GM12878 (cell line): ENCODE measurements around the gene HBP1.

Experiments
- BCLAF1 ChIP-seq: fragments of 450-650 bp; IDR thresholded peaks from 2 replicates; pipeline ENCODE4 v1.6.1; 2017; ENCODE audit warnings: antibody characterized with exemption, mild to moderate bottlenecking, moderate library complexity
- CTCF ChIP-seq, 3 experiments: IDR thresholded peaks in 2 of 3; conservative IDR thresholded peaks in 1 of 3; 2 replicates each; pipeline ENCODE4 v1.5.1; 2011; ENCODE audit warnings: low read depth in 3 of 3, low read length in 3 of 3, mild to moderate bottlenecking in 3 of 3, control low read depth in 2 of 3, moderate library complexity in 2 of 3, inconsistent platforms in 1 of 3, mixed read lengths in 1 of 3; ENCODE audit not compliant: control insufficient read depth in 2 of 3, insufficient read depth in 1 of 3; ENCODE audit errors: extremely low read depth in 1 of 3
- EZH2 ChIP-seq: IDR thresholded peaks from 2 replicates; pipeline ENCODE4 v1.6.1; 2012; ENCODE audit warnings: low read depth, mild to moderate bottlenecking, control low read depth, inconsistent platforms, low read length, borderline replicate concordance; ENCODE audit not compliant: control insufficient read depth
- MAX ChIP-seq: IDR thresholded peaks from 2 replicates; pipeline ENCODE4 v1.6.1; 2012; ENCODE audit warnings: low read depth, low read length, improper control_type of control experiment
- POLR2AphosphoS2 ChIP-seq: IDR thresholded peaks from 2 replicates; pipeline ENCODE4 v1.6.1; 2011; ENCODE audit warnings: low read depth, mild to moderate bottlenecking, low read length, improper control_type of control experiment, moderate library complexity
- REST ChIP-seq: IDR thresholded peaks from 2 replicates; pipeline ENCODE4 v1.6.1; 2012; ENCODE audit warnings: mild to moderate bottlenecking, low read depth, low read length
- SREBF1 ChIP-seq: IDR thresholded peaks from 2 replicates; pipeline ENCODE4 v1.6.1; 2012; ENCODE audit warnings: mild to moderate bottlenecking, low read length
- TAF1 ChIP-seq: IDR thresholded peaks from 2 replicates; pipeline ENCODE4 v1.6.1; 2011; ENCODE audit warnings: mild to moderate bottlenecking, low read depth, low read length, borderline replicate concordance
- ZBTB33 ChIP-seq: fragments of 450-650 bp; IDR thresholded peaks from 2 replicates; pipeline ENCODE4 v1.6.1; 2017; ENCODE audit warnings: mild to moderate bottlenecking
- ZNF592 ChIP-seq: fragments of 450-650 bp; IDR thresholded peaks from 2 replicates; pipeline ENCODE4 v1.6.1; 2017; ENCODE audit warnings: mild to moderate bottlenecking, moderate library complexity
- ZNF622 ChIP-seq: fragments of 450-650 bp; IDR thresholded peaks from 2 replicates; pipeline ENCODE4 v1.6.1; 2017; ENCODE audit warnings: mild to moderate bottlenecking, inconsistent platforms
- ZSCAN29 ChIP-seq: fragments of 450-650 bp; IDR thresholded peaks from 2 replicates; pipeline ENCODE4 v1.6.1; 2017; ENCODE audit warnings: mild to moderate bottlenecking, moderate library complexity

- TF ChIP-seq ZNF592 (no peak), CTCF (IDR thresholded peaks at IDR 0.05 in 2 of 3, conservative IDR thresholded peaks at IDR 0.05 in 1 of 3; ENCODE audit: control insufficient read depth in 2 of 3, extremely low read depth in 1 of 3, insufficient read depth in 1 of 3, low read depth in 3 of 3, low read length in 3 of 3) (no peak), REST (no peak), BCLAF1 (no peak), POLR2AphosphoS2 (no peak), ZNF622 (no peak), EZH2 (no peak), TAF1 (no peak), SREBF1 (no peak), ZSCAN29 (no peak), ZBTB33 (no peak), MAX (no peak)
Observed at GRCh38 chr7:107133396-107133795, 35.4 kb upstream of the HBP1 start.
